DMS53 treated with DMSO at 0.1 percent for 48 hours (cell line): ENCODE measurements around the gene LRPPRC.

Experiments
- DNase-seq: peaks from one replicate; lab custom pipeline; 2025; ENCODE audit not compliant: unreplicated experiment; lab: John Stamatoyannopoulos, UW

Gene LRPPRC

GRCh38 chr2:43872151-43872550 is 123.6 kb downstream of the LRPPRC start:
- DNase-seq: no peak

- no peak for DNase-seq
Observed at GRCh38 chr2:43855292-43855691, 140.5 kb downstream of the LRPPRC start.

GRCh38 chr2:43854671-43855070 is 141.1 kb downstream of the LRPPRC start:
- DNase-seq: no peak

GRCh38 chr2:43853141-43854081 is 142.4 kb downstream of the LRPPRC start:
- no peak for DNase-seq

- no peak for DNase-seq
Observed at GRCh38 chr2:43852196-43852730, 143.5 kb downstream of the LRPPRC start.

- no peak for DNase-seq
Observed at GRCh38 chr2:43851011-43851980, 144.5 kb downstream of the LRPPRC start.

- peak; percentile 54 for DNase-seq
Observed at GRCh38 chr2:43848214-43848613, 147.6 kb downstream of the LRPPRC start.

GRCh38 chr2:43846140-43846793 is 149.5 kb downstream of the LRPPRC start:
- no peak for DNase-seq

- no peak for DNase-seq
Observed at GRCh38 chr2:43845181-43845580, 150.6 kb downstream of the LRPPRC start.

- no peak for DNase-seq
Observed at GRCh38 chr2:43842866-43843226, 152.9 kb downstream of the LRPPRC start.

- DNase-seq: no peak
Observed at GRCh38 chr2:43841949-43842865, 153.6 kb downstream of the LRPPRC start.

GRCh38 chr2:43840965-43841364 is 154.8 kb downstream of the LRPPRC start:
- DNase-seq: no peak

- no peak for DNase-seq
Observed at GRCh38 chr2:43839776-43840564, 155.8 kb downstream of the LRPPRC start.

GRCh38 chr2:43838560-43839267 is 157.1 kb downstream of the LRPPRC start, which contains the start of the genes ABCG5 and ABCG8:
TSS of gene ABCG5 (minus strand) at chr2:43838839. CDS start at chr2:43838679, 160 bp downstream.
TSS of gene ABCG8 (plus strand) at chr2:43838971. CDS start at chr2:43839054, 83 bp downstream.
- DNase-seq: no peak

GRCh38 chr2:43837831-43838559 is 157.8 kb downstream of the LRPPRC start:
- DNase-seq: no peak

GRCh38 chr2:43837033-43837432 is 158.8 kb downstream of the LRPPRC start:
- no peak for DNase-seq
